ENCODE data around the gene UTP15. TPM values are rescaled to one million over a fixed set of nuclear protein-coding genes. Genes with fewer than 3 reads are reported as not detected.

UTP15 gene
- total and polyA plus RNA-seq, 2 experiments from 2014 or later, result 16.5 to 59.0 TPM

DNA sequence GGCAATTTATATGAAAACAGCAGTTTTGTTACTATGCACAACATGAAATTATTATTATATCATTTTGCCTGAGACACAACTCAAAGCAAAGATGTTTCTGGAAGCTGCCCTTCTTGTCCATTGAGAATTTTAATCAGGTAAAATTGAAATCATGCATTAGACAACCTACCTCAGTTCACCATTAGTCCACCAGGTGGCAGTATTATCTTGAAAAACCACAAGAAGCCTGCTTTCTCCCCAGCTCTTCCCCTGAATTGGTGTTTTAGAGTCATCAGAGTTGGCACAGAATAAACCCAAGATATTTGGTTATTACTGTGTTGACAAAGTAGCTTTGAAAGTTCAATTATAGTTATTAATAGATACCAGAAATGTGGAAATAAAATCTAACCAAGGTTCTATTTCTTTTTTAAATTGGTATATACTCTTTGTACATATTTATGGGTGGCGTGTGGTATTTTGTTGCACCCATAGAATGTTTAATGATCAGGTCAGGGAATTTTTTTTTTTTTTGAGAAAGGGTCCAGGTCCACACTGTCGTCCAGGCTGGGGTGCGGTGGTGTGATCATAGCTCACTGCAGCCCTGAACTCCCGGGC lies 25.7 kb downstream of the UTP15 start:
- Histone ChIP-seq H3F3A (replicated peaks; ENCODE audit: low read depth) (no peaks in the 10 kb centered on the region), H3K4me1 (ENCODE audit: insufficient read depth) (no peaks in the 10 kb centered on the region), H3K27me3 (ENCODE audit: insufficient read depth) (no peaks in the 10 kb centered on the region), H3K4me2 (no peak overlapping the region), H2AFZ (no peak overlapping the region), H3K9me2 (ENCODE audit: insufficient read depth) (no peaks in the 10 kb centered on the region), H3K36me3 (ENCODE audit: insufficient read depth) (no peaks in the 10 kb centered on the region), H3K4me3 (no peak overlapping the region), H3K27ac (ENCODE audit: low read depth) (no peak overlapping the region), H4K20me1 (replicated peaks; ENCODE audit: insufficient read depth) (no peaks in the 10 kb centered on the region), H3K79me2 (replicated peaks; ENCODE audit: insufficient read depth) (no peaks in the 10 kb centered on the region)
- DNase-seq (ENCODE audit: low spot score) (peak; percentile 85), ATAC-seq (peak; percentile 75)
- Mint-ChIP-seq H3K36me3 (ENCODE audit: low read depth) (no peaks in the 10 kb centered on the region), H3K4me1 (no peaks in the 10 kb centered on the region), H3K27ac (no peak overlapping the region), H3K27me3 (ENCODE audit: insufficient read depth, low read depth, poor library complexity) (peaks cover 3% of the 10 kb centered on the region), H3K9me3 (no peaks in the 10 kb centered on the region), H3K4me3 (no peak overlapping the region)
- TF ChIP-seq CREB1 (CRISPR knock-in tag; IDR thresholded peaks at IDR 0.05; ENCODE audit: low read depth), result no peak
- TF ChIP-seq, protein P1, sequence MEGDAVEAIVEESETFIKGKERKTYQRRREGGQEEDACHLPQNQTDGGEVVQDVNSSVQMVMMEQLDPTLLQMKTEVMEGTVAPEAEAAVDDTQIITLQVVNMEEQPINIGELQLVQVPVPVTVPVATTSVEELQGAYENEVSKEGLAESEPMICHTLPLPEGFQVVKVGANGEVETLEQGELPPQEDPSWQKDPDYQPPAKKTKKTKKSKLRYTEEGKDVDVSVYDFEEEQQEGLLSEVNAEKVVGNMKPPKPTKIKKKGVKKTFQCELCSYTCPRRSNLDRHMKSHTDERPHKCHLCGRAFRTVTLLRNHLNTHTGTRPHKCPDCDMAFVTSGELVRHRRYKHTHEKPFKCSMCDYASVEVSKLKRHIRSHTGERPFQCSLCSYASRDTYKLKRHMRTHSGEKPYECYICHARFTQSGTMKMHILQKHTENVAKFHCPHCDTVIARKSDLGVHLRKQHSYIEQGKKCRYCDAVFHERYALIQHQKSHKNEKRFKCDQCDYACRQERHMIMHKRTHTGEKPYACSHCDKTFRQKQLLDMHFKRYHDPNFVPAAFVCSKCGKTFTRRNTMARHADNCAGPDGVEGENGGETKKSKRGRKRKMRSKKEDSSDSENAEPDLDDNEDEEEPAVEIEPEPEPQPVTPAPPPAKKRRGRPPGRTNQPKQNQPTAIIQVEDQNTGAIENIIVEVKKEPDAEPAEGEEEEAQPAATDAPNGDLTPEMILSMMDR (conservative IDR thresholded peaks at IDR 0.05; ENCODE audit: low read depth in 2 of 2), result peak; percentile 82 to 94

DNA sequence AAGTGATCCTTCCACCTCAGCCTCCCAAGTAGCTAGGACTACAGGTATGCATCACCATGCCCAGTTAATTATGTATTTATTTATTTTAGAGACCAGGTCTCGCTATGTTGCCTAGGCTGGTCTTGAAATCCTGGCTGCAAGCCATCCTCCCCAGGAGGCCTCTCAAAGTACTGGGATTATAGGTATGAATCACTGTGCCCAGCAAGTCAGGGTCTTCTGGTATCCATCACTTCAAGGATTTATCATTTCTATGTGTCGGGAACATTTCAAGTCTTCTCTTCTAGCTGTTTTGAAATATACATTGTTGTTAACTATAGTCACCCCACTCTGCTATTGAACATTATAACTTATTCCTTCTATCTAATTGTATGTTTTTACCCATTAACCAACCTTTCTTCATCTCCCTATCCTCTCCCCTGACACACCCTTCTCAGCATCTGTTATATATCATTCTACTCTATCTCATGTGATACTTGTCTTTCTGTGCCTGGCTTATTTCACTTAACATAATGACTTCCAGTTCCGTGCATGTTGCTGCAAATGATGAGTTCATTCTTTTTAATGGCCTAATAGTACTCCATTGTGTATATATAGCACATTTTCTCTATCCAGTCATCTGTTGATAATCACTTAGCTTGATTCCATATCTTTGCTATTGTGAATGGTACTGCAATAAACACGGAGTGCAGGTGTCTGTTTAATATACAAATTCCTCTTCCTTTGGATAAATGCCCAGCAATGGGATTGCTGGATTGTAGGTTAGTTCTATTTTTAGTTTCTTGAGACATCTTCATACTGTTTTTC lies 26.4 kb downstream of the UTP15 start:
- H3F3A ChIP-seq (replicated peaks; ENCODE audit: low read depth), result no peaks in the 10 kb centered on the region
- no peak overlapping the region for H3K4me3 Mint-ChIP-seq
- H2AFZ ChIP-seq, result no peak overlapping the region
- H3K9me2 ChIP-seq (ENCODE audit: insufficient read depth), result no peaks in the 10 kb centered on the region
- H3K36me3 Mint-ChIP-seq (ENCODE audit: low read depth), result no peaks in the 10 kb centered on the region
- H3K4me2 ChIP-seq, result no peak overlapping the region
- no peaks in the 10 kb centered on the region for H3K4me1 Mint-ChIP-seq
- no peaks in the 10 kb centered on the region for H3K27me3 ChIP-seq (ENCODE audit: insufficient read depth)
- H3K27me3 Mint-ChIP-seq (ENCODE audit: insufficient read depth, low read depth, poor library complexity), result peaks cover 3% of the 10 kb centered on the region
- no peak overlapping the region for H3K27ac Mint-ChIP-seq
- no peak for ATAC-seq
- no peaks in the 10 kb centered on the region for H3K36me3 ChIP-seq (ENCODE audit: insufficient read depth)
- no peak overlapping the region for H3K27ac ChIP-seq (ENCODE audit: low read depth)
- no peak for DNase-seq (ENCODE audit: low spot score)
- H3K4me1 ChIP-seq (ENCODE audit: insufficient read depth), result no peaks in the 10 kb centered on the region
- H3K9me3 Mint-ChIP-seq, result no peaks in the 10 kb centered on the region
- no peaks in the 10 kb centered on the region for H4K20me1 ChIP-seq (replicated peaks; ENCODE audit: insufficient read depth)
- no peak overlapping the region for H3K4me3 ChIP-seq
- H3K79me2 ChIP-seq (replicated peaks; ENCODE audit: insufficient read depth), result no peaks in the 10 kb centered on the region
- TF ChIP-seq POLR2AphosphoS5 (IDR thresholded peaks at IDR 0.05; ENCODE audit: low read depth) (no peak), STAT1 (IDR thresholded peaks at IDR 0.05; ENCODE audit: unreplicated experiment) (no peak), NANOG (IDR thresholded peaks at IDR 0.05; ENCODE audit: borderline replicate concordance) (no peak), JUNB (IDR thresholded peaks at IDR 0.05; ENCODE audit: unreplicated experiment) (no peak), ZNF331 (CRISPR knock-in tag; IDR thresholded peaks at IDR 0.05; ENCODE audit: low read depth) (no peak), EZH2 (IDR thresholded peaks at IDR 0.05; ENCODE audit: low read depth, unreplicated experiment) (no peak), EZH2phosphoT487 (IDR thresholded peaks at IDR 0.05; ENCODE audit: unreplicated experiment) (no peak)
- TF ChIP-seq, protein P1 (conservative IDR thresholded peaks at IDR 0.05; ENCODE audit: low read depth in 2 of 2), result no peak
- TF ChIP-seq, protein P2, sequence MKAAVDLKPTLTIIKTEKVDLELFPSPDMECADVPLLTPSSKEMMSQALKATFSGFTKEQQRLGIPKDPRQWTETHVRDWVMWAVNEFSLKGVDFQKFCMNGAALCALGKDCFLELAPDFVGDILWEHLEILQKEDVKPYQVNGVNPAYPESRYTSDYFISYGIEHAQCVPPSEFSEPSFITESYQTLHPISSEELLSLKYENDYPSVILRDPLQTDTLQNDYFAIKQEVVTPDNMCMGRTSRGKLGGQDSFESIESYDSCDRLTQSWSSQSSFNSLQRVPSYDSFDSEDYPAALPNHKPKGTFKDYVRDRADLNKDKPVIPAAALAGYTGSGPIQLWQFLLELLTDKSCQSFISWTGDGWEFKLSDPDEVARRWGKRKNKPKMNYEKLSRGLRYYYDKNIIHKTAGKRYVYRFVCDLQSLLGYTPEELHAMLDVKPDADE (IDR thresholded peaks at IDR 0.05), result no peak

All from GM23338 (cell line).